Esophagus muscularis mucosa (tissue), 3 donors: Measurements from ENCODE around the gene ULK4.

Source experiments
- POLR2A ChIP-seq: fragments of 450-650 bp; IDR thresholded peaks from one replicate; pipeline ENCODE4 v1.6.1; 2017; ENCODE audit warnings: antibody characterized with exemption, moderate library complexity, mild to moderate bottlenecking, low read depth
- POLR2AphosphoS5 ChIP-seq, 2 donors: sonication (generic); formaldehyde crosslinking; IDR thresholded peaks; one replicate each; pipeline ENCODE4 v1.6.1; 2017; ENCODE audit warnings: antibody characterized with exemption in 2 of 2
- TF ChIP-seq, protein P1 (sequence below), 3 experiments: fragments of 200-600 bp in 2 of 3; fragments of 450-650 bp in 1 of 3; sonication (generic) in 2 of 3; IDR thresholded peaks; one replicate each; pipeline ENCODE4 v1.5.1; 2017 to 2019; ENCODE audit warnings: antibody characterized with exemption in 3 of 3, mild to moderate bottlenecking in 2 of 3, moderate library complexity in 1 of 3

- TF ChIP-seq, protein P1, sequence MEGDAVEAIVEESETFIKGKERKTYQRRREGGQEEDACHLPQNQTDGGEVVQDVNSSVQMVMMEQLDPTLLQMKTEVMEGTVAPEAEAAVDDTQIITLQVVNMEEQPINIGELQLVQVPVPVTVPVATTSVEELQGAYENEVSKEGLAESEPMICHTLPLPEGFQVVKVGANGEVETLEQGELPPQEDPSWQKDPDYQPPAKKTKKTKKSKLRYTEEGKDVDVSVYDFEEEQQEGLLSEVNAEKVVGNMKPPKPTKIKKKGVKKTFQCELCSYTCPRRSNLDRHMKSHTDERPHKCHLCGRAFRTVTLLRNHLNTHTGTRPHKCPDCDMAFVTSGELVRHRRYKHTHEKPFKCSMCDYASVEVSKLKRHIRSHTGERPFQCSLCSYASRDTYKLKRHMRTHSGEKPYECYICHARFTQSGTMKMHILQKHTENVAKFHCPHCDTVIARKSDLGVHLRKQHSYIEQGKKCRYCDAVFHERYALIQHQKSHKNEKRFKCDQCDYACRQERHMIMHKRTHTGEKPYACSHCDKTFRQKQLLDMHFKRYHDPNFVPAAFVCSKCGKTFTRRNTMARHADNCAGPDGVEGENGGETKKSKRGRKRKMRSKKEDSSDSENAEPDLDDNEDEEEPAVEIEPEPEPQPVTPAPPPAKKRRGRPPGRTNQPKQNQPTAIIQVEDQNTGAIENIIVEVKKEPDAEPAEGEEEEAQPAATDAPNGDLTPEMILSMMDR (IDR thresholded peaks at IDR 0.05), result no peak
- TF ChIP-seq POLR2A (no peak), POLR2AphosphoS5 (IDR thresholded peaks at IDR 0.05) (no peak)
Measured at GRCh38 chr3:41317718-41318117, 644.2 kb downstream of the ULK4 start.
